DND-41 (cell line): Measurements from ENCODE around the gene ZDHHC14.

ENCODE experiments used
- CTCF ChIP-seq: IDR thresholded peaks from 2 replicates; pipeline ENCODE4 v1.5.1; 2012; ENCODE audit warnings: borderline replicate concordance, low read length, moderate library complexity, mild to moderate bottlenecking; ENCODE audit not compliant: poor library complexity, severe bottlenecking; ENCODE audit errors: extremely low read depth
- EZH2 ChIP-seq: IDR thresholded peaks from 3 replicates; pipeline ENCODE4 v1.6.1; 2012; ENCODE audit warnings: borderline replicate concordance, low read depth, mild to moderate bottlenecking, moderate library complexity, low read length, inconsistent platforms; ENCODE audit not compliant: severe bottlenecking

GRCh38 chr6:157420497-157420896, 39.5 kb downstream of the ZDHHC14 start:
- TF ChIP-seq CTCF = no peak
- TF ChIP-seq EZH2 = no peak
